OCI-LY1 (cell line): ENCODE results near the gene AARSD1.

Experiments
- EZH2 ChIP-seq: fragments of 200-600 bp; sonication (generic), shearing (Covaris generic); IDR thresholded peaks from 2 replicates; pipeline ENCODE4 v1.8.0; 2017; ENCODE audit warnings: borderline replicate concordance, mixed run types, mild to moderate bottlenecking, antibody characterized with exemption, low read length, moderate library complexity, mixed read lengths
- TF ChIP-seq, protein P1 (sequence below): fragments of 200-600 bp; sonication (generic), shearing (Covaris generic); IDR thresholded peaks from 2 replicates; pipeline ENCODE4 v1.5.1; 2017; ENCODE audit warnings: mild to moderate bottlenecking, antibody characterized with exemption, low read length, moderate library complexity, mixed read lengths

DNA sequence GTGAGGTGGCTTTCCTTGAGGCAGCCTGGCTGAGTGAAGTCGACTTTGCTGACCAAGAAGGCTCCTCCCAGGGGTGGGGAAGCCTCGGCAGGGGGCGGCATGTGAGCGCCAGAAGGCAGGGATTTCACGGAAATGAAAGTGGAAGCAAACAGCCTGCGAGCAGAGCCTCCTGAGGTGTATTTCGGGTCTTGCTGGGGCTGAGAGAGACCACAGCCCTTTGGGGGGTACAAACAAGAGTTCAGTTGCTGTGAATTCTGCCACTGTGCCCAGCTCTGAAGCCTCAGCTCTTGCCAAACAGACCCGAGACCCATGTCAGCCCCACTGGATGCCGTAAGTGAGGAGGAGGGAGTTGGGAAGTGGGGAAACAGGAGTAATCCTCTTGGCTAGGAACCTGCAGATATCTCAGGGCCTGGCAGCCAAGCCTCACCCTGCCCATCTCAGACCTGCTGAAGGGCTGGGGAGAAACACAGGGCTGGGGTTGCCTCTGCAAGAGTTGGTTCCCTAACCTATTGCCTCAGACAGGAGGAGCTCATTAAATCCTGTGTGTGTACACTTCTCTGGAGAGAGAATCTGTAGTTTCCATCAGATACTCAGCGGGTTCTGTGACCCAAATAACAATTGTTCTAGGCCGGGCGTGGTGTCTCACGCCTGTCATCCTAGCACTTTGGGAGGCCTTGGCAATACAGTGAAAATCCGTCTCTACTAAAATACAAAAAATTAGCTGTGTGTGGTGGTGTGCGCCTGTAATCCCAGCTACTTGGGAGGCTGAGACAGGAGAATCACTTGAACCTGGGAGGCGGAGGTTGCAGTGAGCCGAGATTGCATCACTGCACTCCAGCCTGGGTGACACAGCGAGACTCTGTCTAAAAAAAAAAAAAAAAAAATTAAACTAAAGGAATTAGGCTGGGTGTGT is 42.6 kb upstream of the AARSD1 start, which contains the start of gene IFI35:
- TF ChIP-seq, protein P1, sequence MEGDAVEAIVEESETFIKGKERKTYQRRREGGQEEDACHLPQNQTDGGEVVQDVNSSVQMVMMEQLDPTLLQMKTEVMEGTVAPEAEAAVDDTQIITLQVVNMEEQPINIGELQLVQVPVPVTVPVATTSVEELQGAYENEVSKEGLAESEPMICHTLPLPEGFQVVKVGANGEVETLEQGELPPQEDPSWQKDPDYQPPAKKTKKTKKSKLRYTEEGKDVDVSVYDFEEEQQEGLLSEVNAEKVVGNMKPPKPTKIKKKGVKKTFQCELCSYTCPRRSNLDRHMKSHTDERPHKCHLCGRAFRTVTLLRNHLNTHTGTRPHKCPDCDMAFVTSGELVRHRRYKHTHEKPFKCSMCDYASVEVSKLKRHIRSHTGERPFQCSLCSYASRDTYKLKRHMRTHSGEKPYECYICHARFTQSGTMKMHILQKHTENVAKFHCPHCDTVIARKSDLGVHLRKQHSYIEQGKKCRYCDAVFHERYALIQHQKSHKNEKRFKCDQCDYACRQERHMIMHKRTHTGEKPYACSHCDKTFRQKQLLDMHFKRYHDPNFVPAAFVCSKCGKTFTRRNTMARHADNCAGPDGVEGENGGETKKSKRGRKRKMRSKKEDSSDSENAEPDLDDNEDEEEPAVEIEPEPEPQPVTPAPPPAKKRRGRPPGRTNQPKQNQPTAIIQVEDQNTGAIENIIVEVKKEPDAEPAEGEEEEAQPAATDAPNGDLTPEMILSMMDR, result peak; percentile 53; the same call in 1 of the 2 replicates
- no peak for TF ChIP-seq EZH2
